ENCODE measurements around the gene TBC1D22A.

DNA sequence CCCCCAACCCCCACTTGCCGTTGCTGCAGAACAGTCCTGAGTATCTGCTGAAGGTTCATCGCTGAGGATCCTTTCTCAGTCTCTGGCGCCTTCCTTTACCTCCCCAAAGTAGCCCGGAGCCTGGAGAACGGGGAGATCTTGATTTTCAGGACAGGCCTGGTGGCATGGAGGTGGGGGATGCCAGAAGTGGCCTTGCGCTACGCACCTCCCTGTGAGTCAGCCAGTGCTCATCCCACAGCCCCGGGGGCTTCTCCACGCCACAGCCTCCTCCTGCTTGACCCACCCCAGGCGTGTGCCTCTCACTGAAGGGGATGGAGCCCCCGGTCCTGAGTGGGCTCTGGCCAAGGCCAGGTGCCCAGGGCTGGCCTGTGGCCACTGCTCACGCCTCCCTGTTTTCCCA lies 339.6 kb downstream of the TBC1D22A start:
- TF ChIP-seq, protein P1, sequence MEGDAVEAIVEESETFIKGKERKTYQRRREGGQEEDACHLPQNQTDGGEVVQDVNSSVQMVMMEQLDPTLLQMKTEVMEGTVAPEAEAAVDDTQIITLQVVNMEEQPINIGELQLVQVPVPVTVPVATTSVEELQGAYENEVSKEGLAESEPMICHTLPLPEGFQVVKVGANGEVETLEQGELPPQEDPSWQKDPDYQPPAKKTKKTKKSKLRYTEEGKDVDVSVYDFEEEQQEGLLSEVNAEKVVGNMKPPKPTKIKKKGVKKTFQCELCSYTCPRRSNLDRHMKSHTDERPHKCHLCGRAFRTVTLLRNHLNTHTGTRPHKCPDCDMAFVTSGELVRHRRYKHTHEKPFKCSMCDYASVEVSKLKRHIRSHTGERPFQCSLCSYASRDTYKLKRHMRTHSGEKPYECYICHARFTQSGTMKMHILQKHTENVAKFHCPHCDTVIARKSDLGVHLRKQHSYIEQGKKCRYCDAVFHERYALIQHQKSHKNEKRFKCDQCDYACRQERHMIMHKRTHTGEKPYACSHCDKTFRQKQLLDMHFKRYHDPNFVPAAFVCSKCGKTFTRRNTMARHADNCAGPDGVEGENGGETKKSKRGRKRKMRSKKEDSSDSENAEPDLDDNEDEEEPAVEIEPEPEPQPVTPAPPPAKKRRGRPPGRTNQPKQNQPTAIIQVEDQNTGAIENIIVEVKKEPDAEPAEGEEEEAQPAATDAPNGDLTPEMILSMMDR (IDR thresholded peaks at IDR 0.05): no peak
- no peak for TF ChIP-seq POLR2A (IDR thresholded peaks at IDR 0.05)

Data from heart left ventricle (tissue), 13 donors.